Mammary epithelial cell (primary cell): ENCODE measurements around the gene POTEI.
"Not testable (repeated sequence)": the region's sequence is repeated elsewhere in the genome, so short reads cannot be mapped to it uniquely, and the experiment has no call there.

ENCODE experiments used
- CTCF ChIP-seq, 2 donors: IDR thresholded peaks in 1 of 2; conservative IDR thresholded peaks in 1 of 2; 2 replicates each; pipeline ENCODE4 v1.5.1; 2011 to 2012; ENCODE audit warnings: inconsistent platforms in 2 of 2, low read length in 2 of 2, mild to moderate bottlenecking in 2 of 2, control low read depth in 1 of 2, low read depth in 1 of 2; ENCODE audit not compliant: insufficient read depth in 1 of 2; ENCODE audit errors: extremely low read depth in 1 of 2
- EZH2 ChIP-seq: IDR thresholded peaks from 2 replicates; pipeline ENCODE4 v1.6.1; 2012; ENCODE audit warnings: low read length, inconsistent platforms, borderline replicate concordance

- not testable (repeated sequence) for TF ChIP-seq EZH2; CTCF (conservative IDR thresholded peaks at IDR 0.05 in 1 of 2, IDR thresholded peaks at IDR 0.05 in 1 of 2; ENCODE audit: extremely low read depth in 1 of 2, insufficient read depth in 1 of 2, low read depth in 1 of 2, low read length in 2 of 2)
Observed at GRCh38 chr2:130531672-130532071, 22.5 kb upstream of the POTEI start.
